ENCODE measurements around the gene PCCA.

The PCCA gene

DNA sequence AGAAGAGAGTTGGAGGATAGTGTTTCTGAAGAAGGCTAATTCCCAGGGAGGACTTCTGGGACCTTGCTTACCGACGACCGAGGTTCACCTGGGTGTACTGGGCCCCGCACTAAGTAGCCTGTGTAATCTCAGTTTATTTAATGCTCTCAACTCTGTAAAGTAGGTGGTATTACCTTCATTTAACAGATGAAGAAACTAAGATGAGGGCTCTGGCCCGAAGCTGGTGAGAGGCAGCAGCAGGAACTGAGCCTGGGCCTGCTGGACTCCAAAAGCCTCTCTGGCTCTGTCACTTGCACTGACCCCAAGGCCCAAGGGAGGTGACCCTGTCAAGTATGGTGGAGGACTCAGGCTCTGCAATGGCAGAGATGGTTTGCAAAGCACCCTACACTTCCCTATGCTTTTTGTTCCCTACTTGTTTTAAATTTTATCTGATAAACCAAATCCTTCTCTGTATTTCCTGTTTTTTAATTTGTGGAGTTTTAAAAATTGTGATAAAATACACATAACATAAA lies 449.1 kb downstream of the PCCA start:
- TF ChIP-seq ZNF274 (IDR thresholded peaks at IDR 0.05; ENCODE audit: low read depth, low read length) = no peak
- H3K4me3 ChIP-seq (ENCODE audit: low read length) = no peak overlapping the region

DNA sequence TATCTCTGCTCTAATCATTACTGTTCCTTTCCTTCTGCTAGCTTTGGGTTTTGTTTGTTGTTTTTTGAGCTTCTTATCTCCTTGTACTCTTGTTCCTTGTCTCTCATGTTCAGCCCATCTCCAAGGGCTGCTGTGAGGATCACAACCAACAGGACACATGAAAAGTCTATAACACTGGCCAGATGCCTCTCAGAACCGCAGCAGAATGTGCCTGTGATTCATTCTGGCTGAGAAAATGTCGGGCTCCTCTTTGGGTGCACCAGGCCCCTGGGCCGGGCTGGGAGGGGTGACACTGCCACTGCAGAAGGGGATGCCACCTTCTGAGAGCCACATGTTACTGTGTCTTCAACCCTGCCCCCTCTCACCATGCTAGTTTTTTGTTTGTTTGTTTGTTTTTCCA lies 451.7 kb downstream of the PCCA start:
- no peak for TF ChIP-seq ZNF274 (IDR thresholded peaks at IDR 0.05; ENCODE audit: low read depth, low read length)
- H3K4me3 ChIP-seq (ENCODE audit: low read length) = no peak overlapping the region

DNA sequence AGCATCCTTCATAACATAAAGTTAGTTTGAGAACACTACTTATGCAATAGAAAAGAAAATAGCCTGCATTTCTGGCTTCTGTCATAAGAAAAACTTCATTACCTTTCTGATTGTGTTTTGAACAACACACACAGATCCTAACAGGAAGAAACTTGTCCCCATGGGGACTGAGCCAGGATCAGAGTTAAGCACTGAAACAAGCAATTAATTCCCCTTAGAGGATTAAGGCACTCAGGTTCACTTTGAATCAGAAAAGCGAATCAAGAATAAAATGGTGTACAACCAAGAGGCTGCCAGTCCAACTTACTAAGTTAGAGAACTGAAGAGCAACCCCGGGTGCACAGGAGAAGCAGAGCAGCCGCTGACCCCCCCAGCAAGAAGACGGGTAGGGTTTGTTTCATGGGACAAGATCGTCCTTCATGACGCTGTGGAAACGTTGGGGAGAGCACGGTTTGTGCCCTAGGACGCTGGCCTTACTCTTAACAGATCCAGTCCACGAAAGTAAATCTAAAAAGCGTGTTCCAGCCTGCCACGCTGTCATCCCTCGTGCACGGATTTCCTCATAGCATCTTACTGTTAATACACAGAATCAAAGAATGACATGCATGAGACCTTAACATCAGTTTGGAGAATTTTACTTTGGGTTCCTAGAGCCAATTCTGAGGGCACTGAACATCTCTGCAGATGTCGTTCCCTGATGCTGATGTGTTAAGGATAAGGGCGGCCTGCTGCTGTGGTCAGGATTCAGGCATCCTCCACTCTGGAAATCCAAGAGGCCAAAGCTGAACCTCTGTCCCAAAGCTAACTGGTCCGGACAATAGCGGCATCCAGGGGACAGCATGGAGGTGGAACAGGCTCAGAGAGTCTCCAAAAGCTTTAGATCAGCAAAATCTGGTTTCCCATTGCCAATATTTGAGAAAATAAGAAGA lies 453.3 kb downstream of the PCCA start:
- TF ChIP-seq ZNF274 (IDR thresholded peaks at IDR 0.05; ENCODE audit: low read depth, low read length) = no peak
- H3K4me3 ChIP-seq (ENCODE audit: low read length) = no peak overlapping the region

DNA sequence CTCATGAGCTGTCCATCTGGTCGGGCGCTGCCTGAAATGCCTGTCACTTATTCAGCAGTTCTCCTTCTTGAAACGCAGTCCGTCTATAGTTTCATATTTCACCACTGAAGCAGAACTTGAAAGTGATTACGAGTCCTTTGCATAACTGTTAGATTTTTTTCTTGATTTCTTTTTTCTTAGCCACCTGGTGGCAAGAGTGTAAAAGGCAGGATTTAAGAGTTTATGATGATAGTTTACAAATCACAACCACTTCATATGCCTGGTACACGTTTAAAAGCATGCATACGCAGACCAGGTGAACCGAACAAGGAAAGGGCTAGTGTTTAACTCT lies 453.9 kb downstream of the PCCA start:
- no peak overlapping the region for H3K4me3 ChIP-seq (ENCODE audit: low read length)
- TF ChIP-seq ZNF274 (IDR thresholded peaks at IDR 0.05; ENCODE audit: low read depth, low read length) = no peak

DNA sequence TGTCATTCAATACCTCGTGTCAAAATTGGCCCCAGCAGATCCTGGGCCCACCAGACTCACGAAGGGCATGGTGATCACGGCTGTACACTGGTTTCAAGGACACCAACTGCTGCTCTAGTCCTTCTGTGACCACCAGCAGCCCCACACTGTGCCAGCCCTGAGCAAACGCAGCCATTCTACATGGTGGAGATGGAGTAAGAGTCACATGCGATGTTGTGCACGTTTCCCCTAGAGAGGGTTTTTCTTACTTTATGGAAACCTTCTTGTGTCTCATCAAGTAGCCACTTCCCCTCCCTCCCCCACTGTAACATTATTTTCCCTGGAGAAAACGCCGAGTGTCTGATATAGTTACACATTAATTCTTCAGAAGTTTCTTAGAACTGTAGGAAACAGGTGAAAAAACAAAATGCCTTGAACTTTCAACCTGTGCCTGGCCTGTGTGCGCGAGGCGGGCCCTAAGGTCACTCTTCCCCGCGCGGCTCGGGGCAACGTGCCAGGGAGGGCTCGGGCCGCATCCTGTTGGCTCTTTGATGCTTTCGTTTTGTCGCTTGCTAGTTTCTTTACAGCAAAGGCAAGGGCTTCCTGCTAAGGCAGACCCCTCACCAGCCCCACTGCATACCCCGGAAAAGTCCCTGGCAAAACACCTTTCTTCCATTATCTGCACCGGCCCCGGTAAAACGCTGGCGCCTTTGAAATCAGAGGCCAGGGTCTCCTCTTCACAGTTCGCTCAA lies 455.1 kb downstream of the PCCA start:
- no peak for TF ChIP-seq ZNF274 (IDR thresholded peaks at IDR 0.05; ENCODE audit: low read depth, low read length)
- no peak overlapping the region for H3K4me3 ChIP-seq (ENCODE audit: low read length)

DNA sequence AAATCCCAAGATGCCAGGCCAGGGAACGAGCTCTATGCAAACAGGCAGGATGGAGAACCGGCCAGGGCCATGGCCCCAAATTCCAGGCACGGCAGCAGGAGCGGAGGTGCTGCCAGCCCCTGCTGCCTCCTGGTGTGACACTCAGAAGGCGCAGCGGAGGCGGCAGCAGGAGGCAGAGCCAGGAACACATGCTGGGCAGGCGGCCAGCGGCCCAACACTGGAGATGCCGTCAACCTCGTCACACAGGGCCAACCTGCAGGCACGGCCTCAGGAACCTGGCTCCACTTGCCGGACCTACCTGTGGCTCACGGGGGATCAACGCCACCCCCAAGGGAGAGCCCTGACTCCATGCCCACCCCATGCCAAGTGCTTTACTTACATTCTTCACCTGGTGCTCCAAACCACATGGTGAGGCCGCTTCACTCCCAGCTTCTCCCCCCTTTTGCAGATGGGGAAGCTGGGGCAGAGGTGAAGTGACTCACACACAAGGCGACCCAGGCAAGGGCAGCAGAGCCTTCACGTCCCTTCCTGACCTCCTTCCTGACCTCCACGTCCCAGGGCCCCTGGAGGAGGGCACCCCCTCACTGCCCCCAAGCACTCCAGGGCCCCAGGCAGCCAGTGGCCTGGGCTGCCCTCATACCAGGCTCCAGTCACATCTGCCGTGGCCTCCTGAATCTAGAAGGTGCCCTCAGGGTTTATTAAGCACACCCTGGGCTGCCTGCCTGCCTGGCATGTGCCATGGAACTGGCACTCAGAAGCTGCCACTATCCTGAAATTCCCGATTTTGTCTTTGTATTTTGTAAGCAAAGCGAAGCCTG lies 456.2 kb downstream of the PCCA start:
- no peak overlapping the region for H3K4me3 ChIP-seq (ENCODE audit: low read length)

DNA sequence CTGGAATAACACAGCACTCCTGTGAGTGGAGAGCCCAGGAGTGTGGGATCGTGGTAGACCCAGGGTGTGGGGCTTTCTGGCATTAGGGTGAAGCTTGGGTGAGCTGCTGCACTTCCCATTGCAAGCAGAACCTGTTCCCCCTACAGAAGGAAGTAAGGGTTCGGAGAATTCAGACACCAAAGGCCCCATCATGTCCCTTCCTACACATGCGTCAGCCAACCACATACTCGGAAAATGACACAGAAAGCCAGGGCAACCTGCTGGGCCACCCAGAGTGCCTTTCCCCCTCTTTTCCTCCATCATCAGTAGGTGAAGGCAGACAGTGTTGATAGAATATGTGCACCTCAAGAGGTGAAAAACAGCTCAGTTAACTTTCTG lies 456.8 kb downstream of the PCCA start:
- TF ChIP-seq ZNF274 (IDR thresholded peaks at IDR 0.05; ENCODE audit: low read depth, low read length) = no peak
- H3K4me3 ChIP-seq (ENCODE audit: low read length) = no peak overlapping the region

More for the DNA sequence above, 456.2 kb downstream of the PCCA start:
- no peak for TF ChIP-seq ZNF274 (IDR thresholded peaks at IDR 0.05; ENCODE audit: low read depth, low read length)

DNA sequence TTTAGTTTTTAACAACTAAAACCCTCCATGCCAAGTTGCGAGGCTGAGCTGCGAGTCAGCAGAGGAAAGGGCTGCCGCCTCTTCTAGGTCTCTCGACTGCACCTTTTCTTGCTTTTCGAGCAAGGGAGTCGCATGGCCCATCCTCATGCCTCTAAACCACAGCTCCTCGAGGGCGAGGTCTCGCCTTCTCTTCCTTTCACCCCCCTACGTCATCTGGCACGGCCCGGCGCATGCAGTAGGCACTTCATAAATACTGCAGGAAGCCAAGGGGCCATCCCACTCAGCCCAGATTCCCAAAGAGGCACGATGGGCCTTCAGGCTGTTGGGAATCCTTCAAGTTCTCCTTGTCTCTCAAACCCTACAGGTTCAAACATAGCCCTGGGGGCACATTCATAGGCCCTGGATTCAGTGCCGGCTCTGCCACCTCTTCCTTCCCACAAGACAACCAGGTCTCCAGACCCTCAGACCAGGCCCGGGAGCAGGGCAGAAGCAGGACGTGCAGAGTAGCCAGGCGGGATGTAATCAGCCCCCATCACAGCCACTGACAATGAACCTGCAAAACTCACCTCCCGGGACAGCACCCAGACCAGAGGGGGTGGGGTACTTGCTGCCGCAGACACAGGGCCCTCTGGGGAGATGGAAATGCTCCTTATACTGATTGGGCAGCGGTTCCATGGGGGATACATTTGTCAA lies 458.0 kb downstream of the PCCA start:
- H3K4me3 ChIP-seq (ENCODE audit: low read length) = no peak overlapping the region
- no peak for TF ChIP-seq ZNF274 (IDR thresholded peaks at IDR 0.05; ENCODE audit: low read depth, low read length)

DNA sequence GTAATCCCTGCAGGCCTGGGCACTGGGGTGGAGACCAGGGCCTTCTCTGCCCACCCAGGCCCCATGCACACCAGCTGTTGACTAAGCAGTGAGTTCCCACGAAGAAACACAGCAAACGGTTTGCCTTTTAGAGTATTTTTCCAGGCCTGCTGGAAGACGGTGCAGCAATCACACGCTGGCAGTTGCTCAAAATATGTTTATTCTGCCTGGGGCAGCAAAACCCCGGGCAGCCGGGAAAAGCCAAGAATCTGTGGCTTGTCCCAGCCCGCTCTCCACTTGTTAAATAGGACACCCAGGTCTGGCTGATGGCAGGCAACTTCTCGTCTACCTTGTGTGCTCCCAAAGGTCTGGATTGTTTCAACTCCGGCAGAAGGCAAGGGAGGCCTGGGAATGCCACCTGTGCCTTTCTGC lies 458.9 kb downstream of the PCCA start:
- H3K4me3 ChIP-seq (ENCODE audit: low read length) = no peak overlapping the region
- TF ChIP-seq ZNF274 (IDR thresholded peaks at IDR 0.05; ENCODE audit: low read depth, low read length) = no peak

DNA sequence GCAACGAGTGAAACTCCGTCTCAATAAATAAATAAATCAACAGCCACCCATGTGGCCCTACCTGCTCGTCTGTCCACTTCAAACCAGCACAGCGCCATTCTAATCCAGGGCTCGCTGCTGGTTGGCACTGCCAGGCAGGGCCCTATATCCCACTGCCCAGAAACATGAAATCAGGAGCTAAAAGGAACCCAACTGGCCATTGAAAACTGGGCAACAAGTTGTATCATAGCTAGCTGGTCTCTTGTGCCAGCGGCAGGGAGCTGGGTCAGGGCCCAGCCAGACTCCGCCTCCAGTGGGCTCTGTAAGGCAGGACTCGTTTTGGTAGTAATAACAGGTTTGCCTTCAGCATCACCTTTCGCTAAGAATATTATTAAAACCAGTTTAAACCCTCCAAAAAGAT lies 460.4 kb downstream of the PCCA start:
- no peak overlapping the region for H3K4me3 ChIP-seq (ENCODE audit: low read length)
- TF ChIP-seq ZNF274 (IDR thresholded peaks at IDR 0.05; ENCODE audit: low read depth, low read length) = no peak

DNA sequence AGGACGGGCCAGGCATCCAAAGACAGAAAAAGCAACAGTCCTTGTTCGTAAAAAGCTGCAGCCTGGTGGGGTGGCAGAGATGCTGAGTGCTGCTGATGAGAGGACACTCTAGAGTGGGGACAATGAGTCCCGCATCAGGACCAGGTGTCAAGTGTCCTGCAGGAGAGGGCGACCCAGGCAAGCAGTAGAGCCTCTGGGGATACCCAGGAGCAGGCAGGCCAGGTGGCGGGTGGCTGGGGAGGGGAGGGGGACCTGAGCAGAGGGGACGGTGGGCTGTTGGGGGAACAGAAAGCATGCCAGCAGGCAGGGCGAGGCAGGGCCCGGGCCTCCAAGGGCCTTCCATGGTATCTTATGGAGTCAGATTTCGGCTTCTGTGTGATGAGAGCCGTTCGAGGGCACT lies 463.9 kb downstream of the PCCA start:
- H3K4me3 ChIP-seq (ENCODE audit: low read length) = no peak overlapping the region
- no peak for TF ChIP-seq ZNF274 (IDR thresholded peaks at IDR 0.05; ENCODE audit: low read depth, low read length)

DNA sequence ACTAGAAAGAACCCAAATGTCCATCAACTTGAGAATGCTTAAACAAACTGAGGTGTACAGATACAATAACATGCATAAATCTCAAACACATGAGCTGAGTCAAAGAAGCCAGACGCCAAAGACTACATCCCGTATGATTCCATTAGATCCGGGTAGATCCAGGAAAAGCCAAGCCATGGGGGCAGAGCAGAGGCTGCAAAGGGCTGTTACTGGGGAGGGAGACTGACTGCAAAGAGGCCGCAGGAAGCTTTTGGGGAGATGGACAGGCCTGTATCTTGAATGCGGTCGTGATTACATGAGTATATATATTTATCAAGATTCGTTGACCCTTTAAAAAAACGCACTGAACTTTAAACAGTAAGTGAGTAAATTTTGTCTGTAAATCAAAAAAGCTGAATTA lies 471.0 kb downstream of the PCCA start:
- no peak overlapping the region for H3K4me3 ChIP-seq (ENCODE audit: low read length)
- no peak for TF ChIP-seq ZNF274 (IDR thresholded peaks at IDR 0.05; ENCODE audit: low read depth, low read length)

DNA sequence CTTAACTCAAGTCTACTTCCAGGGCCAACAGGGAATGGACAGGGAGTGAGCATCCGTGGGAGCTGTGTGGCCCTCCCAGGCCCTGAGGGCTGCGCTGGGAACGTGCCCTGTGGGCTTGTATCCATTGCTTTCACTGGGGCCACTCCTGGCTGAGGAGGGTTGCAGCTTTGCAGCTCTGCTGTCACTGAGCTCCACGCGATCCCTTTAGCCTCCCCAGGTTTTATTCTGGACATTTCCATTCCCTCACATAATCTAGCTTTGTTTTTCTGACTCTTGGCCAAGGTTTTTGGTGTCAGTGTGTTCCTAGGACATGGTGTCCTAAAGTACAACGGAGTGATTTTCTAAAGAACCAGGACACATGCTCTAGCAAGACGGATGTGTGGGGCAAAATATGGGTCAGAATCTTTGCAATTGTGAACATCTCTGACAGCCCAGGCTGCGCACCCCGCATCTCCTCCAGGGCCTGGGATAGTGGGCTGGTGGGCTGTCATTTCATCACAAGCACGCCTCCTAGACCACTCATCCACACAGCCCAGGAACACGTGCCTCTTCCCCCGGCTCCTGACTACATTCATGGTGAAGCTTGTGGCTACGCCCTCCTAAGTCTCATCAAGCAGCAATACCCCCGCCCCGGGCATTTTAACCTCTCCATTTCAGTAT lies 471.7 kb downstream of the PCCA start:
- no peak overlapping the region for H3K4me3 ChIP-seq (ENCODE audit: low read length)
- TF ChIP-seq ZNF274 (IDR thresholded peaks at IDR 0.05; ENCODE audit: low read depth, low read length) = no peak

Data from GM08714 (cell line).